GM23338 (cell line): ENCODE results near the gene PHOX2B.

Experiments used
- CTCF ChIP-seq, 2 experiments: fragments of 200-600 bp in 1 of 2; sonication (generic) in 1 of 2; conservative IDR thresholded peaks; 2 replicates each; pipeline versions ENCODE4 v1.5.1 to v1.6.1; 2016 to 2017; ENCODE audit warnings: antibody characterized with exemption in 2 of 2, low read depth in 2 of 2, mild to moderate bottlenecking in 2 of 2, moderate library complexity in 1 of 2
- EZH2 ChIP-seq: fragments of 200-600 bp; sonication (generic); IDR thresholded peaks from one replicate; pipeline ENCODE4 v1.8.0; 2017; ENCODE audit warnings: antibody characterized with exemption, mild to moderate bottlenecking, low read depth; ENCODE audit not compliant: unreplicated experiment
- NANOG ChIP-seq: IDR thresholded peaks from 2 replicates; pipeline ENCODE4 v1.6.1; 2016; ENCODE audit warnings: antibody characterized with exemption, borderline replicate concordance
- POLR2AphosphoS5 ChIP-seq: IDR thresholded peaks from 2 replicates; pipeline ENCODE4 v1.6.1; 2016; ENCODE audit warnings: antibody characterized with exemption, low read depth
- REST ChIP-seq: IDR thresholded peaks from one replicate; pipeline ENCODE4 v1.6.1; 2018; ENCODE audit warnings: antibody characterized with exemption; ENCODE audit not compliant: unreplicated experiment

- no peak for TF ChIP-seq CTCF (conservative IDR thresholded peaks at IDR 0.05; ENCODE audit: low read depth in 2 of 2)
- TF ChIP-seq REST, result no peak
- no peak for TF ChIP-seq EZH2
- TF ChIP-seq NANOG, result no peak
- no peak for TF ChIP-seq POLR2AphosphoS5
These were observed 48.2 kb upstream of the PHOX2B start for GRCh38 chr4:41796545-41797210.
